RPMI7951 (cell line): ENCODE measurements around the gene PLS1. TPM values are rescaled to one million over a fixed set of nuclear protein-coding genes. Genes with fewer than 3 reads are reported as not detected.
A peak's percentile ranks its signal among the peaks of the same experiment; 100 is the strongest.

Experiments
- DNase-seq: peaks from one replicate; pipeline ENCODE4 v3.0.0-alpha.2; 2012; ENCODE audit warnings: low read depth
- total RNA-seq: library from RNA; depleted of rRNA; stranded (reverse); fragments of >200 nt; shearing (Covaris generic); gene quantifications from 2 replicates; pipeline ENCODE4 v1.2.3, GENCODE V29; 2014

Gene PLS1
- total RNA-seq, 1 experiment from 2014 or later, result 3.7 TPM

- DNase-seq, result no peak
Observed at GRCh38 chr3:142641504-142641903, 45.3 kb downstream of the PLS1 start.

- no peak for DNase-seq
Observed at GRCh38 chr3:142642956-142643355, 46.8 kb downstream of the PLS1 start.

- DNase-seq, result no peak
Observed at GRCh38 chr3:142644502-142644901, 48.3 kb downstream of the PLS1 start.

GRCh38 chr3:142645236-142645793 is 49.1 kb downstream of the PLS1 start:
- DNase-seq, result peak; percentile 27

- no peak for DNase-seq
Observed at GRCh38 chr3:142646020-142646785, 50.0 kb downstream of the PLS1 start.

- peak; percentile 13 for DNase-seq
Observed at GRCh38 chr3:142647856-142648255, 51.7 kb downstream of the PLS1 start.

- DNase-seq, result no peak
Observed at GRCh38 chr3:142648950-142649349, 52.8 kb downstream of the PLS1 start.

- no peak for DNase-seq
Observed at GRCh38 chr3:142650001-142650693, 54.0 kb downstream of the PLS1 start.

GRCh38 chr3:142651711-142652110 is 55.5 kb downstream of the PLS1 start:
- DNase-seq, result no peak

GRCh38 chr3:142652826-142653292 is 56.7 kb downstream of the PLS1 start:
- no peak for DNase-seq

GRCh38 chr3:142656575-142656974 is 60.4 kb downstream of the PLS1 start:
- DNase-seq, result no peak

GRCh38 chr3:142657033-142657432 is 60.8 kb downstream of the PLS1 start:
- no peak for DNase-seq

- no peak for DNase-seq
Observed at GRCh38 chr3:142660383-142660782, 64.2 kb downstream of the PLS1 start.

- DNase-seq, result no peak
Observed at GRCh38 chr3:142660893-142661292, 64.7 kb downstream of the PLS1 start.

- no peak for DNase-seq
Observed at GRCh38 chr3:142663865-142664264, 67.7 kb downstream of the PLS1 start.

GRCh38 chr3:142664311-142664710 is 68.1 kb downstream of the PLS1 start:
- no peak for DNase-seq

- no peak for DNase-seq
Observed at GRCh38 chr3:142664819-142665218, 68.6 kb downstream of the PLS1 start.

- DNase-seq, result no peak
Observed at GRCh38 chr3:142670120-142670519, 73.9 kb downstream of the PLS1 start.

GRCh38 chr3:142676151-142676550 is 80.0 kb downstream of the PLS1 start:
- DNase-seq, result no peak

GRCh38 chr3:142680710-142681109 is 84.5 kb downstream of the PLS1 start:
- DNase-seq, result no peak

GRCh38 chr3:142690613-142691012 is 94.4 kb downstream of the PLS1 start:
- no peak for DNase-seq

- no peak for DNase-seq
Observed at GRCh38 chr3:142691527-142691926, 95.3 kb downstream of the PLS1 start.
